Measurements from ENCODE around the gene FCF1.

The FCF1 gene

GRCh38 chr14:74713395-74713735 lies 421 bp downstream of the FCF1 start:
- peak overlapping the region; percentile 65; the same call in 1 of the 2 replicates for H3K27ac ChIP-seq
- TF ChIP-seq CTCF (conservative IDR thresholded peaks at IDR 0.05) = no peak

- H3K27ac ChIP-seq = no peak overlapping the region
- no peak for TF ChIP-seq CTCF (conservative IDR thresholded peaks at IDR 0.05)
Observed at GRCh38 chr14:74720526-74720925, 7.6 kb downstream of the FCF1 start.

- no peak for TF ChIP-seq CTCF (conservative IDR thresholded peaks at IDR 0.05)
- no peak overlapping the region for H3K27ac ChIP-seq
Observed at GRCh38 chr14:74723134-74723533, 10.2 kb downstream of the FCF1 start.

- peak overlapping the region; percentile 60 for H3K27ac ChIP-seq
- no peak for TF ChIP-seq CTCF (conservative IDR thresholded peaks at IDR 0.05)
Observed at GRCh38 chr14:74732387-74732786, 19.4 kb downstream of the FCF1 start.

GRCh38 chr14:74733221-74733620 lies 20.3 kb downstream of the FCF1 start:
- H3K27ac ChIP-seq = peak overlapping the region; percentile 60
- TF ChIP-seq CTCF (conservative IDR thresholded peaks at IDR 0.05) = no peak

GRCh38 chr14:74735125-74735524 lies 22.2 kb downstream of the FCF1 start:
- no peak for TF ChIP-seq CTCF (conservative IDR thresholded peaks at IDR 0.05)

GRCh38 chr14:74737753-74738325 lies 24.9 kb downstream of the FCF1 start:
- no peak for TF ChIP-seq CTCF (conservative IDR thresholded peaks at IDR 0.05)
- no peak overlapping the region for H3K27ac ChIP-seq

More at GRCh38 chr14:74735125-74735524, 22.2 kb downstream of the FCF1 start:
- H3K27ac ChIP-seq = peak overlapping the region; percentile 60
